GM21576 (cell line): ENCODE results near the gene PCDH9.

ENCODE experiments used
- ATAC-seq: cut with Tn5 transposase; IDR thresholded peaks from one replicate; pipeline ENCODE4 v1.9.1; 2021; ENCODE audit warnings: mild to moderate bottlenecking, moderate library complexity; ENCODE audit not compliant: unreplicated experiment

Gene PCDH9

DNA sequence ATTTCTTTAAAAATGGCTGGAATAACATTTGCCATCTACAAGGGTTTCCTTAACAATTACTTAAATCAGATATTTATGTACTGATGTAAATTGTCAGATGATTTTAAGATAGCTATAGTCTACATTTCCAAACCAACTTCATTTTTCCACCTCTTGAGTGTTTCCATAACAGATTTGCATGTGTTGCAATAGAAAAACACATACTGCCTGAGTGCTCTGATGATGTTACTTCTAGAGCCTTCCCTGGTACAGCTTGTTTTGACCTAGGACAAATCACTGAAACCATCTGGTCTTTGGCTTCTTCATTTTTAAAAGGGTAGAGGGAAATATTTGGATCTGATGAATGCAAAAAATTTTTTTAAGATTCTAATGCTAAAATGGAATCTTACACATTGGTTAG lies 245.9 kb downstream of the PCDH9 start:
- ATAC-seq, result no peak

DNA sequence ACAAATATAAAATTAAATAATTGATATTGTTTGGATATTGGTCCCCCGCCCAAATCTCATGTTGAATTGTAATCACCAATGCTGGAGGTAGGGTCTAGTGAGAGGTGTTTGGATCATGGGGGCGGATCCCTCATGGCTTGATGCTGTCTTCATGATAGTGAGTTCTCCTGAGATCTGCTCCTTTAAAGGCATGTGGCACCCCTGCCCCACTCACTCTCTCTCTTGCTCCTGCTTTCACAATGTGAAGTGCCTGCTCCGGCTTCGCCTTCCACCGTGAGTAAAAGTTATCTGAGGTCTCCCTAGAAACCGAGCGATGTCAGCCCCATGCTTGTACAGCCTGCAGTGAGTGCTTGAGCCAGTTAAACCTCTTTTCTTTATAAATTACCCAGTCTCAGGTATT lies 248.2 kb downstream of the PCDH9 start:
- no peak for ATAC-seq

DNA sequence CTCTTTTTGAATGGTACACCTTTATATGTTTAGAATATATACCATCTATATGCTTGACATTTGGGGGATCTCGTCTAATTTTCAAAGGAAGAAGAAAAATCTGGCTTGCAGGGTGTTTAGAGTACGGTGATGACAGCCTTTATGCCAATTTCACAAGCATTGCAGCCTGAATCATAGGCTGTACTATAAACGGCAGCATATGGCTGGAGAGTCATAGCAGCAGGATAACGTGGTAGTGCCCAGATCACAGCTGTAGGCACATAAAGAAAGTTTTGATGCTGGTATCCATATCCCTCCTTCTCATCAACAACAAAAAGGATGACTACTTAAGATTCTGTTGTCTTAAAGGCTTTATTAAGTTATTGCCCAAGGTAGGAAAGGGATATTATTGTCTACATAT lies 253.0 kb downstream of the PCDH9 start:
- ATAC-seq, result no peak

DNA sequence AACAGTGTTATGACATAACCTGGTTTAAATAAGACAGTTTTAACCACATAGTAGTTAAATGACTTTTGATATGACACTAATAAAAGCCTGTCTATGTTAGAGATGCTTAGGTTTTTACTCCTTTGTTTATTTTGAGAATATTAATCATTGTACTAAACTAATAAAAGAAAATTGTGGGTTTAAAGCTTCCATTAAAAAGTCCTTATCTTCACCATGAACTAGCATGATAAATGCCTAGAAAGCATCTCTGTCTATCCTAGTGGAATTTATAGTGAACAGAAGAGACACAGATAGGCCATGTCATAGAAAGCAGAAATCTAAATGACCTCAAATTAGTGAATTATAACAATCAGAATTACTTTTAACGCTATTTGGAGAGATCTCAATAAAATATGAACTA lies 255.2 kb downstream of the PCDH9 start:
- no peak for ATAC-seq

DNA sequence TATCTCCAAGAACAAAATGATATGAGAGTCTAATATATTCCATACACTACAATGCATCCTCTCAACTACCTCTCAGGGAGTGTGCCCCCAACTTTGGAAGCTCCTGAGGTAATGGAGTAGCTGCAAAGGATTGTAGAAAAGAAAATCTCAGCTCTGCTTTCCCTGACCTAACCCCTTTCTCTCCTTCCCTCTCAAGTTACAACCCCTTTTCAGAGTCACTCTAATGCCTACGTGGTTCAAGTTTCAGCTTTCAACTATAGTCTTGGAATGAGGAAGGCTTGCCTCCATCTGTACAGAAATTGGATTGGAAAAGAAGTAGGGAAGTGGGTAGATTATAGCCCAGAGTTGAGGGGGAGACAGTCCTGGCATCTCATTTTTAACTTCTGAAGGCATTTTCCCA lies 256.0 kb downstream of the PCDH9 start:
- ATAC-seq, result no peak

DNA sequence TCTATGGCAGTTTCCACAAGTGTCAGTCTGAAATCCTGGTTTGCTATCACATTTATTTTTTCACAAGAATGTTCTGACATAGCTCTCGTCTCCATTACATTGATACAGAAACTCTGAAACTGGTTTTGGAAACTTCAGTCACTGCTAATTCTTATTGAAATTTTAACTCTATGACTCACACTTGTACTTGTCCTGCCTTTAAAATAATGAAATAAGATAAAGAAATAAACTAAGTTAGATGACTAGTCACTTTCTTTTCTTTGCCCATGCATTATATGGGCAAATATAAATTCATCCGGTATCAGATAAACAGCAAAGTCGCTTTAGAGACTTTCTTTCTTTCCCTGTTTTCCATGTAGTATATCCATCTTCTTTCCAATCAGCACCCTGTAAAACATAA lies 257.5 kb downstream of the PCDH9 start:
- no peak for ATAC-seq

DNA sequence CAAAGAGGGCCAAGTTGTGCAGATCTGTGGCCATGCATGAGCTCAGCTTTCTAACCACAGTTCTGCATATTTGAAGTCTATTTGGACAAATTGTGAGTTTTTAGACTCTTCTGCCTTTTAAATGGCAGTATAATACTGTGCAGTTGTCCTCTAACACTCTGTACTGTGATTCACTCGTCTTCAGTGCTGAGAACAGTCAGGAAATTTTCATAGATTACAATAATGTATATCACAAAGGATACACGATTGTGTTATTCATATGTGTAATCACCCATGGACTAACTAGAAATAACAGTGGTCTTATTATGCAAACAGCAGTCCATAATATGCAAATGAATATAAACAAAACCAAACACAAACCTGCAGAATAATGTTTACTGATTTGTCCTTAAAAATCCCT lies 259.1 kb downstream of the PCDH9 start:
- ATAC-seq, result no peak

DNA sequence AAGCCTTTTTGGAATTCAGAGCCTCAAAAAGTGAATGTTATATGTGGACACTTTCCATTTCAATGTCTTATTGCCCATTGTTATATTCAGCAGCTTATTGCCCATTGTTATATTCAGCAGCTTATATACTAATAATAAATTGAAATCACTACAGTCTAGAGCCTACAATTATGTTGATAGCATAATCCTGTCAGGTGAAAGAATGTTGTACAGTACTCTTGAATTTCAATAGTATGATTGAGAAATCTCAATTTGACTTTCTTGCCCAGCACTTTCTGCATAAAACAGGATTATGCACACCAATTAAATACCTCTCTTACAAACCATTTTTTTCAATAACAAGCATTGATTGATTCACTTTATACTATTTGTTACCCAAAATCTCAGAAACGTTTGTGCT lies 260.8 kb downstream of the PCDH9 start:
- ATAC-seq, result no peak

DNA sequence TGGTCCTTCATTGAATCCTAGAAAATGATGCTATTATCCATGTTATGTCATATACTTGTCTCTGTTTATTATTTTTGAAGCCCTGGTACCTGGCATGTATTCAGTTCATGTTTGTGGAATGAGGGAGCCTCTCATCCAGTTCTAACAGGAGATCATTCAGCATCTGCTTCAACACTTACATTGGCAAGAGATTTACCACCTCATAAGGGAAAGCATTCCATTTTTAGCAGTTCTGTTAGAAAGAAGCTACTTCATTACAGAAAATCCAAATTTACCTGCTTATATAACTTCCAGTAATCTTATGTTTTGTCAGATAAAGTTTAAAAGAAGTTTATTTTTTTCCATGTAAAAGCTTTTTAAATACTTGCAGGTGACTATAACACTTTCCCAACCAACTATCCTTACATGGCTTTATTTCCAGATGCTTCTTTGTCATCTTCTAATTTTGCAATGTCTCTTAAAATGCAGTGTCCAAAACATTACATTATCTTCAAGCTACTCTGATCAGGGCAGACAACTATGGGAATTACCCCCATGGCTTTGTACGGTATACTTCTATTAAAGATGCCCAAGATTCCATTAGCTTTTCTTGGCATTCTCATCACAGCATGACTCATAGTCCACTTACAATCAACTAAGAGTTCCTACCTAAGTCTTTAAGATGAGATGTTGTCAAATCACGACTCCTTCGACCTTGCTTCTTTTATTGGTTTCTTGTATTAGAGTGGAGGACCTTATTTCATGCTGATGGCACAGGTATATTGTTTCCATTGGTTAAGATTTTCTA lies 262.1 kb downstream of the PCDH9 start:
- no peak for ATAC-seq

DNA sequence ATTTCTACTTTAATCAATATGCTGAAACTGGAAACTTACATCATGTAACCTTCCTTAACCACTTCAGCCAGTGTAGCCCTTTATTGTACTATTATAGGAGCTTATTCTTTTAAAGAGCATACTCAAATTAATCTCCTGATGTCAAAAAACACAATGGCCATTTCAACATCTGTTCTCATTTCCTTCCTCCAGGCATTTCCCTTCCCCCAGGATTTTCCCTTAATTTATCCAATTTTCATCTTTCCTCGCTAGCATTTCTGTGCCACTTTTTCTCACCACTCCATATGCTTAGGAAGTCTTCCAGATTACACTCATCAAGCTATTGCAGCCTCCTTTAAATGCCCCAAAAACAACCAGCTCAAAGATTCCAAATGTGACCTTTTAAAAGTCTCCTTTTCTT lies 265.0 kb downstream of the PCDH9 start:
- ATAC-seq, result no peak

DNA sequence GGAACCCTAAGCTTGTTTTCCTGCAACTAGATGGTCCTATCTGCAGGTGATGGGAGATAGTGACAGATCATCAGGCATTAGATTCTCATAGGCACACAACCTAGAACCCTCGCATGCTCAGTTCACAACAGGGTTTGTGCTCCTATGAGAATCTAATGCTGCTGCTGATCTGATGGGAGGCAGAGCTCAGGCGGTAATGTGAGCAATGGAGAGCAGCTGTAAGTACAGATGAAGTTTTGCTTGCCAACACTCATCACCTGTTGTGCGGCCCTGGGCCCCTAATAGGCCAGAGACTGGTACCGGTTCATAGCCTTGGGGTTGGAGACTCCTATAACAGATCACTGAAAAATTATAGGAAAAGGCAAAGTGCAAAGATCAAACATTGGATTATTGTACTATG lies 267.2 kb downstream of the PCDH9 start:
- ATAC-seq, result no peak

DNA sequence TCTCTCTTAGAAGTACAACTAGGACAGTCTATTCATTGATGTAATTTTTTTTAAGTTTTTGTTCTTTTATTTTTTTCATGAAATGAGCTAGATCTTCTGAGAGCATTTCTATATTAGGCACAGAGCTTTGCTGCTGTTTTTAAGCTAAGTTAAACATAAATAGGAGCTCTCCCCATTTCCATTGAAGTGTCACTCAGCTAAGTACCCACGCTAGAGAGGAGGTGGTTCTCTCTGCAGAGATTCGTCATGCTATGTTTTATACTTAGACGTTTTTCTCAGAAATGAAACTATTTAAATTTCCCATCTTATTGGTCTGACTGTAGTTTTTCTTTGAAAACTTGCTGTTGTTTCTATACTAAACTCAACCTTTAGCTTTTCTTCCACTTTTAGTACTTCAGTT lies 271.5 kb downstream of the PCDH9 start:
- ATAC-seq, result no peak

DNA sequence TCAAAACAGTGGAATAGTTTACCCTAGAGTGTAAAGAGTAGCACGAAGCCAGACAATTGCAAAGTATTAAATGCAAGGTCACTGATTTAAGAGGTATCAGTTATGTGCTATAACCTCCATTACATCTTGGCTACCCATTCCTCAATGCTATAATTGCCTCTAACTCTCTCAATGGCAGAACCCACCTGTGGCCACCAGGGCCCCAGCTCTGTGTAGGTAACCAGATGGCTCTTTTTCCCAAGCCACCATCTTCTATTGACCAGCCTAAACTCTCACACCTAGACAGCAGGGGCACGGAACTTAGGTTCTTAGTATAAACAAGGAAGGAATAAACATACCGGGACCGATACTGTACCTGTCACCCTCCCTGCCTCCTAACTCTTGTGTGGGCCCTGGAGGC lies 277.6 kb downstream of the PCDH9 start:
- ATAC-seq, result no peak

DNA sequence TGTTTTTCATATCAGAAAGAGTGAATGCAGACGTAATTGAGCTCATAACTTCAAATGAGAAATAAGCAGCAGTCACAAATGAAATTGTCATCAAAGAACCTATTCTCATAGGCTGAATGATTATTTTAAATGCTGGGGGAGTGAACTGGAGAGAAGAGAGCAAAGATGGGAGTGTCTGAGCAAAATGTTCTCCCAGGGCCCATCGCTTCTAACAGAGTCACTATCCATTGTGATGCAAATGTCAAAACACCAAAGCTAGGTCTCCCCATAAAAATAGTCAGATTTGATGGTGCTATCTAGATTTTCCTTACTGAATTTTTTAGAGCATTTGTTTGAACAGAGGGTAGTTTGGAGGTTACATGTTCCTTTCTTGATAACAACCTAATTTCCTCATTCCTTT lies 278.7 kb downstream of the PCDH9 start:
- ATAC-seq, result no peak

DNA sequence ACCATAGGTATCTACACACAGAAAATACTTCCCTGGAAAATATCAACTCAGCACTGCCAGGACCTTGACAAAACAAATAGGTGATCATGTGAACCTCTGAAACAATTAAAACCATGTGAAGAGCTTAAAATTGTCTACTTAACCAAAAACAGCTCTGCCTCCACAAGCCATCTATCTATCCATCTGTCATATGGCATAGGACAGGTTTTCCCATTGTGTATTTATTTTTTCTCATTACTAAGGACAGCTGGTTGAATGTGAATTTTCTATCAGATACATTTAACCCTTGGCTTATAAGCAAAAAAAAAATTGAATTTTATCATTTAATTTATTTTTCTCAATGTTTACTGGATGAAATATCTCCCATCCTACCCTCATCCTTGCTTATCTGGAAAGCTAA lies 279.5 kb downstream of the PCDH9 start:
- ATAC-seq, result no peak

DNA sequence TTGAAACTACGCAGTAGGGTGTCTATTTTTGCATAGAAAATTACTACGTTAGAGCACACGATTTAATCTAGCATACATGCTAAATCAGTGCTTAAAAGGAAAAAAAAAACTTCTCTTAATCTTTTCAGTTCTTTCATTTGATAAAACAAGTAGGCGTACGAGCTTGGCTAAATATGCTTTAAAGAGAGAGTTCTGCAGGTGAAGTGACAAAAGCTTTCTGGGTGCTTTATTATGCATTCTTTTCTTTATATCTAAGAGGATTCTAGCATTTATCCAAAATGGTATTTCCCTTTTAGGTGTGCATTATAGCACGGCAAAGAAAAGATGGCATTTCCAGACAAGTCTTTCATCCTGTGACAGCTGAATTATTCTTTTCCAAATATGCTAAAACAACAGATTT lies 281.2 kb downstream of the PCDH9 start:
- ATAC-seq, result no peak

DNA sequence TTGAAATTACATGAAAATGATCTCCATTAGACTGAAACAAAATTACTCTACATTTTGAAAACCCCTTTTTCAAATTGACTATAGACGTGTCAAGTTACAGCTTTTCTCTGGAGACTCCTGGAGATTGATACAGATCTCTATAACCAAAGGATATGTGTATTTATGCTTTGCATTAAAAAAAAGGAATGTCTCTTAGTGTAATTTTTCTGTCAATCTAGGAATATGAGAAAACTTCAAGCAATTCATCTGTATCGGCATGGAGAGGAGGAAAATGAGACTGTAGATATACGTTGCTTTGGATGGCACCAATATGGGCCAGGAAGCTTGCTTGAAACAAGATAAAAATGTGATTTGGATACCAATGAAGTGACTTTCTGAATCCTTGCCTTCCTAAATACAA lies 286.6 kb downstream of the PCDH9 start:
- ATAC-seq, result no peak

DNA sequence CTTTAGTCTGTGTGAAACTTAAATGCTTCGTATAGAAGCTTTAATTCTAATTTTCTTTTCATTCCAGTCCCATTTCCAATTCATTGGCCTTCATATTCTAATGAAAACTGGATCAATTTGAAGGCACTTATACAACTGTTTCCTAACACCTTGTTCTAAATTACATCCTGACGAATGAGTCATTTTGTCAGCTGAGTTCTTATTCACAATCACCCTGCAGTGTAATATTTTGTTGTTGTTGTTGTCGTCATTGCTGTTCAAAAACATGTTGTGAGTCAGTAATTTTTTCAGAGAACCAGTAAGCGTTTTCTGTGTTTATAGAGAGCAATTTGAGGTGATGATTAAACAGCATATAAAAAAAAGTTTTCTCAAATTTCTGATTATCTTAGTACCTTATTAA lies 290.0 kb downstream of the PCDH9 start:
- ATAC-seq, result no peak

DNA sequence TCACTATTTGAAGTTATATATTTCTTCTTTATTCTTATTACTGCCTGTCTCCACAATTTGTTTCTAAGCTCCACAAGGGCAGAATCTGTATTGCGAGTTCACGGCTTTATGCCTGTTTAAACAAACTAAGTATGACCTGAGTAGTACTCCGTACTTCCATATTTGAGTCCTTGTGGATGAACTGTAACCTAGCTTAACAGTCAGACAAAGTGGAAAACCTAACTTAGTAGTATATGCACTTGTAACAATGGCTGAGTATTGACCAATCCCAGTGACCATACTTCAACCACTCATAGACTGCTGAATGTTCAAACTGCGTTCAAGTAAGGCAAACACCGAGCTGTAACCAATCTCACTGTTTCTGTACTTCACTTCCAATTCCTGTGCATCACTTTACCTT lies 292.7 kb downstream of the PCDH9 start:
- ATAC-seq, result no peak

DNA sequence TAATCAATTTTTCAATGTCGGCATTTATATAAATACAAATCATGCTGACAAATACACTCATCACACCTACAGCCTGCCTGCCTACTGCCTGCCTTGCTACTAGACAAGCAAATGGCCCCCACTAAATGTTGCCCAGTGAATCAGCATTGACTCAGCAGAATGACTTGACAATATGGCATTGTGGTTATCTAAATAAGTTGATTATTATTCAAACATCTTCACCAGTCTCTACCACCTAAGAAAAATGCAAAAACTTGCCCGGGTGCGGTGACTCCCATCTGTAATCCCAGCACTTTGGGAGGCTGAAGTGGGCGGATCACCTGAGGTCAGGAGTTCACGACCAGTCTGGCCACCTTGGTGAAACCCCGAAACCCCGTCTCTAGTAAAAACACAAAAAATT lies 296.1 kb downstream of the PCDH9 start:
- ATAC-seq, result no peak

DNA sequence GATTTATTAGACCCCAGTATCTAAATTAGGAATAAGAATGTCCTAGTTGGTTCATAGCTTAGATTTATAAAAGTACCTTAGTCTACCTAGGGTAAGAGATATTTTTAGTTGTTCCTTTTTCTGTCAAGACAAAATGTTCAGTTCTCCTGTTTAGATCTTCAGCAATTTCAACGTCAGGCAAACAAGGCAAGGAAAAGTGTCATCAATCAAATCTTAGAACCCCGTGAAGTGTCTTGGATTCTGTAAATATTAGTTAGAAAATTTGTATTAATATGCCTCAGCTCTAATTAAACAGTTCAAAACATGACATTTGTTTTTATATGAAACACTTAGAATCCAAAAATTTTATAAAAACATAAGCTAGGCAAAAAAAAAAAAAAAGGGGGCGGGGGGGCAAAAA lies 296.6 kb downstream of the PCDH9 start:
- no peak for ATAC-seq

DNA sequence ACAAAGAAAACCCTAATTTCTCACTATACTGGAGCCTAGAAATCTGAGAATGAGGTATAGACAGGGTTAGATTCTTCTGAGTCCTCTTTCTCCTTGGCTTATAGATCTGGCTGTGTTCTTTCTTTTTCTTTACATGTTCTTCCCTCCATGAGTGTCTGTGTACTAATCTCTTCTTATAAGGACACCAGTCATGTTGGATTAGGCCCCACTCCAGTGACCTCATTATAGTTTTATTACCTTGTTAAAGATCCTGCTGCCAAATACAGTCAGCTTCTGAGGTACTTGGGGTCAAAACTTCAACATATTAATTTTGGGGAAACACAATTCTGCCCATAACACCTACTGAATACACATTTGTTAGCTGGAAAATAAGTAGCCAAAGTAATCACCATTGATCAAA lies 302.6 kb downstream of the PCDH9 start:
- no peak for ATAC-seq

DNA sequence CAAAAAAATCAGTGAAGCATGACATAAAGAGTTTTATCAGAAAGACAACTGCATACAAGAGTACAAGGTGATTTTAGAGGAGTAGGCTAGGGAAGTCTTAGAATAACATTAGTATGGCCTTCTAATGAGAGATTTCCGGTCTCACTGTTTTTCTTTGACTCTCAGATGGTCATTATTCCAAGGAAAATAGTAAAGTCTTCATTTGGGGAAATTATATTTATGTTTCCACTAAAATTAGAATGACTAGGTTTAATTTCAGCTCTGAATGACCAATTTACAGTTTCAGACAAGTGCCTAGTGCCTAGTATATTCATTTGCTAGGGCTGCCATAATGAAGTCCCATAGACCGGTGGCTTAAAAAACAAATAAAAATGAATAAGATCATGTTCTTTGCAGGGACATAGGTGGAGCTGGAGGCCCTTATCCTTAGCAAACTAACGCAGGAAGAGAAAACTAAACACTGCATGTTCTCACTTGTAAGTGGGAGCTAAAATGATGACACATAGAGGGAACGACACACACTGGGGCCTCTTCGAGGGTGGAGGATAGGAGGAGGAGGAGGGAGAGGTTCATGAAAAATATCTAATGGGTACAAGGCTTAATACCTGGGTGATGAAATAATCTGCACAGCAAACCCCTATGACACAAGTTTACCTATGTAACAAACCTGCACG lies 303.1 kb downstream of the PCDH9 start:
- no peak for ATAC-seq
